NCI-H345 treated with DMSO at 0.1 percent for 48 hours (cell line): Measurements from ENCODE around the gene MYO1D.

Experiments used
- DNase-seq: peaks from one replicate; lab custom pipeline; 2025; ENCODE audit not compliant: unreplicated experiment; lab: John Stamatoyannopoulos, UW

MYO1D gene

GRCh38 chr17:32784113-32784512, 92.8 kb downstream of the MYO1D start:
- DNase-seq, result no peak

- DNase-seq, result peak; percentile 68
These were observed 93.3 kb downstream of the MYO1D start for GRCh38 chr17:32783602-32784001.

- DNase-seq, result no peak
These were observed 96.2 kb downstream of the MYO1D start for GRCh38 chr17:32780721-32781120.

- DNase-seq, result no peak
These were observed 99.0 kb downstream of the MYO1D start for GRCh38 chr17:32777922-32778321.

- no peak for DNase-seq
These were observed 99.5 kb downstream of the MYO1D start for GRCh38 chr17:32777436-32777835.

- no peak for DNase-seq
These were observed 102.2 kb downstream of the MYO1D start for GRCh38 chr17:32774695-32775084.

GRCh38 chr17:32773856-32774694, 102.8 kb downstream of the MYO1D start:
- DNase-seq, result no peak

GRCh38 chr17:32772453-32773025, 104.4 kb downstream of the MYO1D start:
- DNase-seq, result no peak

- no peak for DNase-seq
These were observed 105.5 kb downstream of the MYO1D start for GRCh38 chr17:32771396-32771795.

- no peak for DNase-seq
These were observed 107.1 kb downstream of the MYO1D start for GRCh38 chr17:32769846-32770245.

- DNase-seq, result no peak
These were observed 113.0 kb downstream of the MYO1D start for GRCh38 chr17:32763855-32764439.

GRCh38 chr17:32759476-32759875, 117.4 kb downstream of the MYO1D start:
- no peak for DNase-seq

- DNase-seq, result no peak
These were observed 119.0 kb downstream of the MYO1D start for GRCh38 chr17:32757963-32758362.

- DNase-seq, result no peak
These were observed 120.2 kb downstream of the MYO1D start for GRCh38 chr17:32756696-32757095.

- DNase-seq, result peak; percentile 5
These were observed 121.7 kb downstream of the MYO1D start for GRCh38 chr17:32755045-32755805.

GRCh38 chr17:32752934-32753333, 124.0 kb downstream of the MYO1D start:
- no peak for DNase-seq

GRCh38 chr17:32747856-32748255, 129.1 kb downstream of the MYO1D start:
- no peak for DNase-seq

GRCh38 chr17:32746698-32747097, 130.2 kb downstream of the MYO1D start:
- no peak for DNase-seq

- DNase-seq, result no peak
These were observed 130.6 kb downstream of the MYO1D start for GRCh38 chr17:32746280-32746679.

- DNase-seq, result no peak
These were observed 134.0 kb downstream of the MYO1D start for GRCh38 chr17:32742681-32743538.

- no peak for DNase-seq
These were observed 135.5 kb downstream of the MYO1D start for GRCh38 chr17:32741381-32741780.
